Mesenchymal stem cell (in vitro differentiated cells and primary cell): ENCODE data around the gene CACNG4.

Experiments
- DNase-seq: peaks from one replicate; pipeline ENCODE4 v3.0.0-alpha.2; 2013
- H2AFZ ChIP-seq: one replicate; pipeline ENCODE4 v1.6.1; 2013; ENCODE audit warnings: low read depth, mild to moderate bottlenecking, control low read depth, inconsistent platforms, low read length, moderate library complexity
- H2AK5ac ChIP-seq: 2 replicates; pipeline ENCODE4 v1.6.1; 2013; ENCODE audit warnings: low read length, moderate library complexity, mild to moderate bottlenecking, inconsistent platforms; ENCODE audit not compliant: severe bottlenecking
- H2BK120ac ChIP-seq: one replicate; pipeline ENCODE4 v1.6.1; 2013; ENCODE audit warnings: low read depth, mild to moderate bottlenecking, inconsistent platforms, low read length, moderate library complexity
- H2BK12ac ChIP-seq, 2 experiments: one replicate each; pipeline ENCODE4 v1.6.1; 2013; ENCODE audit warnings: inconsistent platforms in 2 of 2, low read length in 2 of 2, mild to moderate bottlenecking in 2 of 2, moderate library complexity in 2 of 2, control low read depth in 1 of 2
- H2BK15ac ChIP-seq: one replicate; pipeline ENCODE4 v1.6.1; 2013; ENCODE audit warnings: mild to moderate bottlenecking, low read depth, inconsistent platforms; ENCODE audit not compliant: poor library complexity, severe bottlenecking
- H2BK5ac ChIP-seq: 2 replicates; pipeline ENCODE4 v1.6.1; 2013; ENCODE audit warnings: low read depth, mild to moderate bottlenecking, low read length, control low read depth, inconsistent platforms; ENCODE audit not compliant: poor library complexity, severe bottlenecking
- H3K14ac ChIP-seq, 2 experiments: one replicate each; pipeline ENCODE4 v1.6.1; 2013; ENCODE audit warnings: inconsistent platforms in 2 of 2, low read length in 2 of 2, control low read depth in 1 of 2, mild to moderate bottlenecking in 1 of 2, moderate library complexity in 1 of 2
- H3K18ac ChIP-seq, 2 experiments: one replicate each; pipeline ENCODE4 v1.6.1; 2013; ENCODE audit warnings: inconsistent platforms in 2 of 2, low read length in 2 of 2, control low read depth in 1 of 2, low read depth in 1 of 2, mild to moderate bottlenecking in 1 of 2
- H3K23ac ChIP-seq, 2 experiments: one replicate each; pipeline ENCODE4 v1.6.1; 2013; ENCODE audit warnings: inconsistent platforms in 2 of 2, low read length in 2 of 2, mild to moderate bottlenecking in 2 of 2, moderate library complexity in 2 of 2, control low read depth in 1 of 2
- H3K27ac ChIP-seq: 2 replicates; pipeline ENCODE4 v1.5.1; 2013; ENCODE audit warnings: mild to moderate bottlenecking, moderate library complexity, low read length, control low read depth, inconsistent platforms; ENCODE audit not compliant: poor library complexity, severe bottlenecking
- H3K27me3 ChIP-seq, 2 experiments: 2 replicates each; pipeline versions ENCODE4 v1.6.1 to v1.7.0; 2013; ENCODE audit warnings: low read length in 2 of 2, mild to moderate bottlenecking in 2 of 2, moderate library complexity in 2 of 2, control low read depth in 1 of 2, inconsistent platforms in 1 of 2; ENCODE audit not compliant: control insufficient read depth in 1 of 2, insufficient read depth in 1 of 2
- H3K36me3 ChIP-seq, 2 experiments: 2 replicates each; pipeline versions ENCODE4 v1.6.1 to v1.7.0; 2013; ENCODE audit warnings: low read length in 2 of 2, control low read depth in 1 of 2, inconsistent platforms in 1 of 2, low read depth in 1 of 2, mild to moderate bottlenecking in 1 of 2; ENCODE audit not compliant: insufficient read depth in 2 of 2, control insufficient read depth in 1 of 2
- H3K4ac ChIP-seq, 2 experiments: one replicate each; pipeline ENCODE4 v1.6.1; 2013; ENCODE audit warnings: inconsistent platforms in 2 of 2, low read length in 2 of 2, mild to moderate bottlenecking in 2 of 2, moderate library complexity in 2 of 2, control low read depth in 1 of 2, low read depth in 1 of 2
- H3K4me1 ChIP-seq: 2 replicates; pipeline ENCODE4 v1.6.1; 2013; ENCODE audit warnings: low read depth, low read length, control low read depth; ENCODE audit not compliant: control insufficient read depth, insufficient read depth
- H3K4me2 ChIP-seq: 2 replicates; pipeline ENCODE4 v1.6.1; 2013; ENCODE audit warnings: low read length, mild to moderate bottlenecking, inconsistent platforms; ENCODE audit not compliant: poor library complexity, severe bottlenecking
- H3K4me3 ChIP-seq, 2 experiments: 2 replicates each; pipeline versions ENCODE4 v1.5.1 to v1.7.0; 2013; ENCODE audit warnings: low read length in 2 of 2, mild to moderate bottlenecking in 2 of 2, control low read depth in 1 of 2, low read depth in 1 of 2; ENCODE audit not compliant: insufficient read depth in 1 of 2
- H3K79me1 ChIP-seq: replicated peaks from 2 replicates; pipeline ENCODE4 v1.6.1; 2013; ENCODE audit warnings: mild to moderate bottlenecking, control low read depth, low read length, inconsistent platforms; ENCODE audit not compliant: poor library complexity, severe bottlenecking
- H3K9ac ChIP-seq: 2 replicates; pipeline ENCODE4 v1.7.0; 2013; ENCODE audit warnings: mild to moderate bottlenecking, low read length, moderate library complexity
- H3K9me3 ChIP-seq: 2 replicates; pipeline ENCODE4 v1.7.0; 2013; ENCODE audit warnings: mild to moderate bottlenecking, low read length; ENCODE audit not compliant: control insufficient read depth
- H4K8ac ChIP-seq: one replicate; pipeline ENCODE4 v1.6.1; 2013; ENCODE audit warnings: inconsistent platforms, mild to moderate bottlenecking, low read length, moderate library complexity
- H4K91ac ChIP-seq: one replicate; pipeline ENCODE4 v1.6.1; 2013; ENCODE audit warnings: mild to moderate bottlenecking, low read length, inconsistent platforms
- WGBS: methylation state at CpG from one replicate; pipeline ENCODE4 v1.1.7; 2013; ENCODE audit warnings: mixed read lengths; 5-methylcytosine and 5-hydroxymethylcytosine counted together

CACNG4 gene

DNA sequence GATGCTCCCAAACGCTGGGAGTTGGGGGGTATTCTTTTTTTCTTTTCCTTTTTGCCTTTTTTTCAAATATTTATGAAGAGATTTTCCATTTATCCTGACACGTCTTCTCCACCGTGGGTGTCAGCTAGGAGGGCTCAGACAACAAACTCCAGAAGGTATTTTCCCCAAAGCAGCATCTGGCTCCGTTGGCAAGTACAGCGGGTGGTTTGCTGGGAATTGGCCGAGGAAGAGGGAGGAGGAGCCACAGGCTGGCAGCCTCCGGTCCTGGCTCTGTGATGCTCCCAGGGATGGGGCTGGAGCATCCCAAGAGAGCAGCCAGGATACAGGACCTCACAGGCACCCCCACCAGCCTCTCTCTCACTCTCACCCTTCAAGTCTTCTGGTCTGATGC lies 10.9 kb upstream of the CACNG4 start:
- H2BK12ac ChIP-seq: no peak overlapping the region
- no peak overlapping the region for H3K27ac ChIP-seq
- peaks cover 14% of the 10 kb centered on the region for H3K4me1 ChIP-seq
- H3K27me3 ChIP-seq: peaks cover 4 to 70% of the 10 kb centered on the region in 2 experiments
- H3K36me3 ChIP-seq: no peaks in the 10 kb centered on the region
- no peak overlapping the region for H2BK15ac ChIP-seq
- no peak overlapping the region for H2AFZ ChIP-seq
- H3K4me2 ChIP-seq: no peak overlapping the region
- H3K4ac ChIP-seq: no peak overlapping the region
- no peak overlapping the region for H3K23ac ChIP-seq
- H4K8ac ChIP-seq: no peak overlapping the region
- H3K18ac ChIP-seq: no peak overlapping the region
- DNase-seq: no peak
- H3K4me3 ChIP-seq: no peak overlapping the region
- H3K14ac ChIP-seq: no peak overlapping the region
- no peak overlapping the region for H4K91ac ChIP-seq
- H3K9me3 ChIP-seq: no peaks in the 10 kb centered on the region
- no peaks in the 10 kb centered on the region for H3K79me1 ChIP-seq
- H3K9ac ChIP-seq: no peak overlapping the region
- no peak overlapping the region for H2BK5ac ChIP-seq
- no peak overlapping the region for H2BK120ac ChIP-seq
- no peak overlapping the region for H2AK5ac ChIP-seq
- WGBS: 89% methylated on average over 5 of the region's 7 CpGs

DNA sequence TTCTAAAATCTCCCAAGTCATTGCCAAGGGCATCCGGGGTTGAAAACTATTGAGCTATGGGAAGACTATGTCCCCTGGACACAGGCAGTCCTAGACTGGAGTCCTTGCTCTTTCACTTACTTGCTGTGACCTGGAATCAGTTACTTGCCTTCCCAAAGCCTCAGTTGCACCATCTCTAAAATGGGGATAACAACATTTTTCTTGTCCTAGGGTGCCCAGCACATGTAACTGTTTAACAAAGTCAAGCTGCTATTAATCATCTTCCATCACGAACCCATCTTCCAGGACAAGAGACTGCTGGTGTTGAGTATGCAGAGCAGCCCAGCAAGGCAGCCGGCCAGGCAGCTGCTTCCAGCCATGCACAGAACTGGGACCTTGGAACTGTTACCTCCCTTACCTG lies 9.9 kb upstream of the CACNG4 start:
- Histone ChIP-seq H3K9me3 (no peaks in the 10 kb centered on the region), H3K4me1 (peaks cover 14% of the 10 kb centered on the region), H2BK120ac (no peak overlapping the region), H3K4me3 (no peak overlapping the region), H3K79me1 (no peaks in the 10 kb centered on the region), H3K4ac (no peak overlapping the region), H3K36me3 (no peaks in the 10 kb centered on the region), H2AK5ac (no peak overlapping the region), H2BK5ac (no peak overlapping the region), H3K27me3 (peaks cover 10 to 70% of the 10 kb centered on the region in 2 experiments), H3K4me2 (no peak overlapping the region), H3K14ac (no peak overlapping the region), H3K27ac (no peak overlapping the region), H2AFZ (no peak overlapping the region), H4K91ac (no peak overlapping the region), H3K23ac (no peak overlapping the region), H3K9ac (no peak overlapping the region), H2BK15ac (no peak overlapping the region), H3K18ac (no peak overlapping the region), H2BK12ac (no peak overlapping the region), H4K8ac (no peak overlapping the region)
- DNase-seq: no peak
- WGBS: 85% methylated on average over 3 of the region's 3 CpGs

DNA sequence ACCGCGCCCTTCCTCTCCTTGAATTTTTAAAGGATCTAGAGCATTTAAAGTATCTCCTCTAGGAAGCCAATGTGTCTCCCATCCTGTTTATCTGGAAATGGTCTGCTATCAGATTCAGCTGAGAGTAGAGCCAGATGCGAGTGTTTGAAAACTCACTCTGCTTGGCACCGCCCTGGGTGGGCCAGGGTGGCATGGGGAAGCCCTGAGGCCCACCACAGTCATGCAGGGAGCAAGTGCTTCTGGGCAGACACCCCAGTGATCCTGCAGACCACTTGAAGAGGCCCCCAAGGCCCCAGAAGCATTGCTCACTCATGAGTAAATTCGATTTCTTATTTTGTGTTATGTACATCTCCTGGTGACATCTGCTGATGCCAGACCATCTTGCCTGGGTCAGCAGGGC lies 8.7 kb upstream of the CACNG4 start:
- no peak overlapping the region for H3K18ac ChIP-seq

GRCh38 chr17:66956941-66957340 lies 7.6 kb upstream of the CACNG4 start:
- no peak overlapping the region for H3K18ac ChIP-seq
- DNase-seq: no peak
- no peak overlapping the region for H3K4me3 ChIP-seq
- H3K14ac ChIP-seq: no peak overlapping the region
- no peak overlapping the region for H2BK120ac ChIP-seq
- peaks cover 10% of the 10 kb centered on the region for H3K4me1 ChIP-seq
- no peak overlapping the region for H2AFZ ChIP-seq
- WGBS: 96% methylated on average over 5 of the region's 6 CpGs
- no peak overlapping the region for H3K4me2 ChIP-seq
- H4K8ac ChIP-seq: no peak overlapping the region
- no peak overlapping the region for H4K91ac ChIP-seq
- H3K9me3 ChIP-seq: no peaks in the 10 kb centered on the region
- no peak overlapping the region for H2BK12ac ChIP-seq
- H3K27ac ChIP-seq: no peak overlapping the region
- H3K36me3 ChIP-seq: no peaks in the 10 kb centered on the region
- no peak overlapping the region for H2AK5ac ChIP-seq
- no peaks in the 10 kb centered on the region for H3K79me1 ChIP-seq
- peaks cover 25 to 70% of the 10 kb centered on the region in 2 experiments for H3K27me3 ChIP-seq
- H3K23ac ChIP-seq: no peak overlapping the region
- no peak overlapping the region for H3K9ac ChIP-seq
- H2BK15ac ChIP-seq: no peak overlapping the region
- H2BK5ac ChIP-seq: no peak overlapping the region
- H3K4ac ChIP-seq: no peak overlapping the region

More for the DNA sequence above, 8.7 kb upstream of the CACNG4 start:
- Histone ChIP-seq H3K79me1 (no peaks in the 10 kb centered on the region), H3K4ac (no peak overlapping the region), H3K27me3 (peaks cover 21 to 71% of the 10 kb centered on the region in 2 experiments), H3K14ac (no peak overlapping the region), H4K91ac (no peak overlapping the region), H3K27ac (no peak overlapping the region), H3K9ac (no peak overlapping the region), H3K4me1 (peaks cover 14% of the 10 kb centered on the region), H2AFZ (no peak overlapping the region), H3K23ac (no peak overlapping the region), H2AK5ac (no peak overlapping the region), H3K4me3 (no peak overlapping the region), H2BK5ac (no peak overlapping the region), H2BK120ac (no peak overlapping the region), H4K8ac (no peak overlapping the region), H3K36me3 (no peaks in the 10 kb centered on the region), H3K9me3 (no peaks in the 10 kb centered on the region), H2BK15ac (no peak overlapping the region), H3K4me2 (no peak overlapping the region), H2BK12ac (no peak overlapping the region)
- DNase-seq: no peak
- WGBS: 93% methylated on average over 5 of the region's 5 CpGs
